GM19452 (cell line): ENCODE measurements around the gene UGDH.
A peak's percentile ranks its signal among the peaks of the same experiment; 100 is the strongest.

Experiments
- ATAC-seq: cut with Tn5 transposase; IDR thresholded peaks from one replicate; pipeline ENCODE4 v1.9.1; 2021; ENCODE audit not compliant: unreplicated experiment

UGDH gene

DNA sequence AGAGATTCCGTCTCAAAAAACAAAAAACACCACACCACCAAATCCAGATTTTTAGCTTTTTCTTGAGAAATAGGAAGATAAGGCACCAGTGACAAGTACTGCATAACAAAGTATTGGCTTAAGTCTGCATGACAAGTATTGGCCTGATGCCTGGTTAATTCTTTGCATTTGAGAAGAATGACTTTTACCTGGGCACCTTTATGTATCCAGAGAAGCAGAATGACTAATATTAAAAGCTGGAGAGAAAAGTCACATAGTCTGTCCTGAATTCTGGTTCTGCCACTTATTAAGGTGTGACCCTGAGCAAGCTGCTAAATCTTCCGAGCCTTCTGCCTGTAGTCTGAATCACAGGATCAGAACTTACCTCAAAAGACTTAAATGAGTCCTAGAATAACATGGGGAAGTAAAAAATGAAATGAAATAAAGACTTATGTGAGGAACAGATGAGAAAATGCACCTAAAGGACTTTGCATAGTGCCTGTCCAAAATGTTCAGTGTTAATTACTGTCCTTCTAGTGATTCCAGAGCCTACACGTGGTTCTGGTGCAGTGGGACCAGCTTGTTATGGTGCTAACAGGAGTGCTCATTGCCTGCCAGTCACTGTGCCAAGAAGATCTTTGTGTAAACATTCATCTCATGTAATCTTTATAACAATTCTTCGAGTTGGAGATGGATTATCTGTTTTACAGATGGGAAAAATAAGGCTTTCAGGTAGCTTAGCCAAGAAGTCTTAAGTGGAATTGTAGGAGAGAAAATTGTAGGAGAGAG, 31.6 kb downstream of the UGDH start:
- no peak for ATAC-seq

DNA sequence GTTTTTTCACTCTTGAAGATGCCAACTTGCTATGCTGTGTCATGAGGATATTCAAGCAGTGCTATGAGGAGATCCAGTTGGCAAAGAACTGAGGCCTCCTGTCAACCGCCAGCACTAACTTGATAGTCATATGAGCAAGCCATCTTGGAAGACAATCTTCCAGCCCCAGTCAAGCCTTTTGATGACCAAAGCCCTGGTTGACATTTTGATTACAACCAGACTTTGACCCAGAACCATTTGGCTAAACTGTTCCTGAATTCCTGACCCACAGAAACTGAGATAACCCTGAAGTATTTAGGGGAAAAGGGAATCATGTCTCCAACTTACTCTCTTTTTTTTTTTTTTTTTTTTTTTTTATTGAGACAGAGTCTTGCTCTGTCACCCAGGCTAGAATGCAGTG, 32.9 kb downstream of the UGDH start:
- no peak for ATAC-seq

DNA sequence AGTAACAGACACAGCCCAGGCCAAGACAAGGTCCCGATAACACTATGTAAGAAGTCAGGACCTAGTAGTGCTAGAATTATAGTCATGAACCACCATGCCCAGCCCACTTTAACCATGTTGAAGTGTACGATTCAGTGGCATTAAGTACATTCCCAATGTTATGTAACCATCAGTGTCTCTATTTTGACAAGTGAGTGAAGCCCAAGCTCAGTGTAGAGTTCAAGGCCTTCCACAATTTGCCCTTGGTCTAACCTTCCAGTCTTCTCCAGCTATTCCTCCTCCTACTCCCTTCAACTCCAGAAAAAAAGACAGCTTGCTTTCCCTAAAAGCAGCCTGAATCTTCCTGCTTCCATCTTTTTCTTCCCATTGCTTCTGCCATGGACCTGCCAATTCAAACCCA, 36.9 kb downstream of the UGDH start:
- no peak for ATAC-seq

GRCh38 chr4:39486221-39486804, 40.9 kb downstream of the UGDH start:
- ATAC-seq = no peak

GRCh38 chr4:39484582-39485272, 42.5 kb downstream of the UGDH start:
- ATAC-seq = no peak

GRCh38 chr4:39480902-39481695, 46.1 kb downstream of the UGDH start:
- no peak for ATAC-seq

GRCh38 chr4:39480251-39480650, 47.0 kb downstream of the UGDH start:
- ATAC-seq = no peak

DNA sequence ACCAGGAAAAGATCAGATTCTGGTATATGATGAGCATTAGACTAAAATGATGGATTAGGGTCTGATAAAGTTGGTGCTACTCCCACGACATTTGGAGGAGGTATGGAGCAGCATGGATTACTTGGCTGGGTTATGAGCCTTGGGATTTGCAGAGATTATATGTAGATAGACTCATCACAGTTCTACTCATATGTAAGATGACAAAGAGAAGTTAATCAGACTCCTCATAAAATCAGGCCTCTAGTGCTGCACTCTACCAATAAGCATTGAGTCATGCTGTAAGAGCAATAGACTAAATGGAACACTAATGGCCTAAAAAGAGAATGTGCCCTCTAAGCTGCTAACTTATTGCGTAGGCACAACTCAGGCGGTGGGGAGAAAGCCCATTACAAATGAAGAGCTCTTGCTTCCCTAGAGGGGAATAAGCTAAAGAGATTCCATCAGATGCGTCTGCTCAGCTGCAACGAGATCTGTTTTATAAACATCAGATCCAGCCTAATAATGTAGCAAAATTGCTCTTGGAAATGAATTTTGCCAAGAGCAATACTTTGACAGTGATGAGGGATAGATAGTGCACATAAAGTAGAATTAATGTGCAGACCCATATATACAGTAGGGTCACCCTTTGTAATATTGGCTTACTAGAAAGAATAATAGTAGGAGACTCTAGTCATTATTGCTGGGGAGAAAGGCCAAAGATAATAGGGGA, 50.9 kb downstream of the UGDH start:
- no peak for ATAC-seq

- no peak for ATAC-seq
These were observed 54.8 kb downstream of the UGDH start for GRCh38 chr4:39472396-39472795.

DNA sequence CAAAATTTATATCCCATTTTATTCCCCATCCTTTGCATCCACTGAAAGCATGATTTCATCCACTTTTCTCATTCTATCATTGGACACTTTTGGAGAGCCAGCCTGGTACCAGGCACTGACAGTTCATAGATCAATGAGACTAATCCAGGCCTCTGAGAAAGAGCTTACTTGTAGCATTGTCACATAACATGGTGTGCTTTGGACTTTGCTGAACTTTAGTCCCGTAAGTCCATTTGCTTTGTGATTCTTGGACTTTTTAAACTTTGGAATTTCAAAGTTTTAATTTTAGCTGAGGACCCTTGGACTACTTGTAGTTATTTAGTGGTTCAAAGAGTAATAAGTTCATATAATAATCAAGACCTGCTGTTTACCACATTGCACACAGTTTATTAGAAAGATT, 56.8 kb downstream of the UGDH start:
- ATAC-seq = no peak

DNA sequence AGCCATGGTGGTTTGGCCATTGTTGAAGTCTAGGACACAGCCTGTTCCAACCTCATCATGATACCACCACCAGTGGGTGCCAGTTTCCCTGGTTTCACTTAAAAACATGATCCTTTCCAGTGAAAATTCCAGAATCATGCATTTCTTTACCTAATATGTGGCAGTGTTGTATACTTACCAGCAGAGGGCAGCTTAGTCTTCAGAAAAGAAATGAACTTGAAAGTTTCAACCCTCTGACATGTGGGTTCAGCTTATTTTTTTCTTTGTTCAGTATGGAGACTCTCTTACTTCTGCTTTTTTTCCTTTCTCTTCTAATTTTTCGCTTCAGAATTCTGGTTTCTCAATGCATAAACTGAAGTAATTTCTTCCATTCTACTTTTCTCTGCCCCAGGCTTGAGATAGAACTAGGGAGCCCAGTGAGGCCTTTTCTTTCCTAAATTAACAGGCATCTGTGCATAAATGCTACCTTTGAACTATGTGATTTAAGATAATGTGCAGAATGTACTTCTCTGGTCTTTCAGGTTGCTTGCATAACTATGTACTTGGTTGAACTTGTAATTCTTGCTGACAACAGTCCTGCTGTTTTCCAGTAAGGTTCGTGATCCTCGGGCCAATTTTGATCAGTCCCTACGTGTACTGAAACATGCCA, 57.7 kb downstream of the UGDH start:
- peak; percentile 90 for ATAC-seq

- no peak for ATAC-seq
These were observed 59.8 kb downstream of the UGDH start for GRCh38 chr4:39467464-39467863.

DNA sequence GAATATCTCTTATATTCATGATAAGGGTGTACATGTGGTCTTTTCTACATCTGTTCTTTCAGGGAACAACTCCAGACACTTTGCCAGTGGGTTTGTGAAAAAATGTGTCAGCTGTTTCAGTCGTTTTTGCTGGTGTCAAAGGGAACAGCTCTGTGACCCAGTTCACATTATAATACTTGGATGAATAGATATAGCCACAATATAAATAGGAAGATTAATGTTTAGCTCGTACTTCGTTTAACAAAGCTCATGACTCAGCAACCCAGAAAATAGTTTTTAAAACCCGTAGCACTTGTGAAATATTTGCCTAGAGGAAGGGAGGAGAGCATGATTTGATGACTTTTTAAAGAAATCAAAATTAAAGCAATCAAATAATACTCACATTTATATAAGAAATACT, 60.5 kb downstream of the UGDH start:
- ATAC-seq = no peak

DNA sequence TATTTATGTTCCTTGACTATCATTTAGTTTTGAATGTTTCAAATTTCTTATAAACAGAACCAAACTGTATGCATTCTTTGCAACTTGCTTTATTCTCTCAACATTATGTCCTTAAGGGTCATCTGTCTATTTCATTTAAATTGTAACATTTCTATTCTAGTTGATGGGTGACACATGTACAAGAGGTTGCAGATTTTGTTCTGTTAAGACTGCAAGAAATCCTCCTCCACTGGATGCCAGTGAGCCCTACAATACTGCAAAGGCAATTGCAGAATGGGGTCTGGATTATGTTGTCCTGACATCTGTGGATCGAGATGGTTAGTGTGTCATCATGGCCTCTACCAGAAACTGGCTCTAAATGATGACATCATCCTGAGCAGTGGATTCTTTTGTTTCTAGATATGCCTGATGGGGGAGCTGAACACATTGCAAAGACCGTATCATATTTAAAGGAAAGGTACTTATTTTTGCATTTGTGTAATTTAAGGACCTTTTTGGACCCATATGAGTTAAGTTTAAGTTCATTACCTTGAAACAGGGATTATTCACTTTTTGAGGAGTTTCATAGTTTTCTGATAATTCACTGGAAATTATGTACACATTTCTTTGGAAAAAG, 62.2 kb downstream of the UGDH start:
- no peak for ATAC-seq

DNA sequence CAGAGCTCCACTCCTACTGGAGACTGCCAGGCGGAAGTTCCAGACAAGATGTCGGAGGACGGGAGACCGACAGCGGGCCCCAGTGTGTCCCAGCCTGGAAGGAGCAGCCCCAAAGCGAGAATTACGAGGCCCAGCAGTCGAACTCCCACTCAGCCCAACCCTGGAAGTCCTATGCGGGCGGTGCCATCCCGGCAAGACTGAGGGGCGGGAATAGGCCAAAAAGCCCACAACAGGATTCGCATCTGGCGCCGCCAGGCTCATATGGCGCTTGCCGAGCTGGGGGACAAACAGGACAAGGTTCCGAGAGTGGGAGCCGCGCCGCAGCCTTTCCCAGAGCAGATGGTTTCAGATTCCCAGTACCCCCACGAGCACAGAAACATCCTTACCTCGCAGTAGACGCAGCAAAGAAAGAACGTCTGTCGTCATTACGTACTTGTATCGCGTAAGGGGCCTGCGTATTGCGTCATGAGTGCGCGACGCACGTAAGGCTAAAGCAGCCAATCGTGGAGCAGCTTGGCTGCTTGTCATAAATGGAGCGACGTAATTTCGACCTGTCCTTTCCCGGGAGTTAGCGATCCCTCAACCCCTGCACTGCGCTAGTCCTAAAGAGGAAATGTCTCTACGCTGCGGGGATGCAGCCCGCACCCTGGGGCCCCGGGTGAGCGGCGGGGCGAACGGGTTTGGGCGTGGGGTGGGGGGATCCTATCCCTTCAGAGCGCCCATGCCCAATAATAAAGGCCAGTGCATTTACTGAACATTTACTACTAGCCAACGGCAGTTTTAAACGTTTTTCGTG, 68.5 kb downstream of the UGDH start, which contains the start of the genes LIAS and RPL9:
Gene LIAS (plus strand): TSS at position 552 of the 796 bp plus-strand sequence. CDS start 62 bp downstream, at position 614.
Gene RPL9 (minus strand): TSS at position 418 of the 796 bp plus-strand sequence. CDS start 483 bp downstream, outside the sequence.
- ATAC-seq = peak; percentile 84

GRCh38 chr4:39458161-39458504, 69.1 kb downstream of the UGDH start:
- ATAC-seq = peak; percentile 1

DNA sequence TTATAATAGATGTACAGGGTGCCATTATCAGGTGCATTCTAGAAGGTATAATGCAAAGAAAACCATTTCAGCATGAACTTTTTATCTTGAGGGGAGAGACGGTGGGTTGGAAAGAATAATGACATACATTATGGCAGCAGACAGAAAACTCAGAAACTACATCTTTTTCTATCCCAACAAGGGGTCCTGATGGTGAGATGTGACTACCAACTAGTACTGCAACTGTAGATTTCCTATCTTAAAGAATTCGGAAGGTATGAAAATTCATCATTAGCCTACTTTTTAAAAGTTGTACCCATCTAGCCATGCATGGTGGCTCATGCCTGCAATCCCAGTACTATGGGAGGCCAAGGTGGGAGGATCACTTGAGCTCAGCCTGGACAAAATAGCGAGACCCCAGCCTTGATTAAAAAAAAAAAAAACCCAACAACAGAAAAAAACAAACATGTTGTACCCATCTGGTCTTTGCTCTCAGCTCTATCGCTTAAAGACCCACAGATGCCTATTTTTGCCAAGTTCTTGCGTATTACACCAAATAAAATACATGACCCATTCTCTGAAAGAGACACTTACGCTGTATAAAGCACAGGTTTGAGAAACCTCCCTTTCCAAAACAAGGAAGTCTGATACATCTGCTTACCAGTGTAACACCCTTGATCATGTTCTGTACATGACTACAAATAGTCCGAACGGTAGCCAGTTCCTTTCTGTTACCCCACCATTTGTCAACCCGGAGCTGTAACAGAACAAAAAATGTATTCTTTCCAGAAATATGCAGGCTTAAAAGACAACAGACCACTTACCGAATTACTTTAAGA, 70.1 kb downstream of the UGDH start:
- ATAC-seq = no peak

GRCh38 chr4:39455486-39455885, 71.8 kb downstream of the UGDH start:
- no peak for ATAC-seq
